Hematopoietic multipotent progenitor cell treated with erythropoietin and hydrocortisone succinate and interleukin-3 and kit ligand, for 17 days (in vitro differentiated cells): ENCODE data around the gene ITIH2.
"Not testable (repeated sequence)": the region's sequence is repeated elsewhere in the genome, so short reads cannot be mapped to it uniquely, and the experiment has no call there.

Source experiments
- DNase-seq: peaks from one replicate; pipeline ENCODE4 v3.0.0-alpha.2; 2015; ENCODE audit warnings: low spot score

Gene ITIH2

DNA sequence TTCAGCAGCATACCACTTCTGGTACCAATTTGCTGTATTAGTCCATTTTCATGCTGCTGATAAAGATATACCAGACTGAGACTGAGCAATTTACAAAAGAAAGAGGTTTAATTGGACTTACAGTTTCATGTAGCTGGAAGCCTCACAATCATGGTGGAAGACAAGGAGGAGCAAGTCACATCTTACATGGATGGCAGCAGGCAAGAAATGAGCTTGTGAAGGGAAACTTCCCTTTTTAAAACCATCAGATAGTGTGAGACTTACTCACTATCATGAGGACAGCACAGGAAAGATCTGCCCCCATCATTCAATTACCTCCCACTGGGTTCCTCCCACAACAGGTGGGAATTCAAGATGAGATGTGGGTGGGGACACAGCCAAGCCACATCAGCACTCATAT lies 9.9 kb upstream of the ITIH2 start:
- DNase-seq: not testable (repeated sequence)

DNA sequence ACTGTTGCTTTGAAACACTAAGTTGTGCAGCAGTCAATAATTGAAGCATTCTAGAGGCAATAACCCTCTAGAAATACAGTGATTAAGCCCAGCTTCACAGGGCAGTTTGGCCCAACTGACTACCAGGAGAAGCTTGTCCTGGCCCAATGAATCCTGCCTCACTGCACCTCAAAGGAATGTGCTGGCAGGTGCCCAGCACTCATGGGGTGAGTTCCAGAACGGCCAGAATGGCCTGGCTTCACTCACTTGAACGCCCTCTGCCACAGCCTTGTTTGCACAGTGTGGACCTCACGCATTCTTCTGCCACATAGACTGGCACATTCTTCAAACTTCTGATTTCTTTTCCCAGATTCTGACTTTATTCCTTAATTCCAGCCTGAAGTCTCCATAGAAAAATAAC lies 6.6 kb upstream of the ITIH2 start:
- no peak for DNase-seq

DNA sequence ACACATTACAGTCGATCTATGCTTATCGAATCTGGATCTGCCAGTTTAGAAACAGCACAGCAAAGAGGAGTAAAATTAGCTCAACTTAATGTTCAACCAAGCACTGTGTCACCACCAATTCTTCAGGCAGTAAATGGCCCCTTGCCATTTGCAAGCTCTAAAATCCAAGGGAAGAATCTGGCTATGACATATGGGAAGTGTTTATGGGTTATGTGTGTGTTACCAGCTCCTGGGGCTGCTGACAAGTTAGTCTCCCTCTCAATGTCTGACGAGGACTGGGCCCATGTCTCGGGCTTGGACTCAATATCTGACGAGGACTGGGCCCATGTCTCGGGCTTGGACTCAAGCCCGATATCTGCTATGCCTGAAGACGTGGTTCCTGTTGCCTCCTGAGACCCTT lies 5.7 kb upstream of the ITIH2 start:
- DNase-seq: no peak

- DNase-seq: no peak
Observed at GRCh38 chr10:7700577-7701125, 2.5 kb upstream of the ITIH2 start.

- DNase-seq: no peak
Observed at GRCh38 chr10:7701158-7701742, 1.9 kb upstream of the ITIH2 start.

DNA sequence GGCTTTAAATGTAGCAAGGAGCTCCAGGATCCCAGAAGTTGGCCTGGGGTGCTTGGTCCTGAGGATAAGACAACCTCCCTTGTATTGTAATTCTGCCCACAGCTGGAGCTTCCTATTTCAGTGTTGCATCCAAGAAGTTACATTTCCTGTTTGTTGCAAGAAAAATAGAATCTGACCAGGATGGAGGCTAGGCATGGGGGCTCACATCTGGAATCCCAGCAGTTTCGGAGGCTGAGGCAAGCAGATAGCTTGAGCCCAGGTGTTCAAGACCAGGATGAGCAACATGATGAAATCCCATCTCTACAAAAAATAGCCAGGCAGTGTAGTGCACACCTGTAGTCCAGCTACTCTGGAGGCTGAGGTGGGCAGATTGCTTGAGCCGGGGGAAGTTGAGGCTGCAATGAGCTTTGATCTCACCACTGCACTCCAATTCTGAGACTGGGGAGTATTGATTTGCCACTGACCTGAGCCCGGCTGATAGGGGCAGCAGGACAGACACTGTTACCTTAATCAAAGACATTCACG lies 766 bp upstream of the ITIH2 start:
- DNase-seq: no peak

GRCh38 chr10:7704071-7705016 lies 1.2 kb downstream of the ITIH2 start:
- no peak for DNase-seq

GRCh38 chr10:7705341-7705740 lies 2.2 kb downstream of the ITIH2 start:
- no peak for DNase-seq

DNA sequence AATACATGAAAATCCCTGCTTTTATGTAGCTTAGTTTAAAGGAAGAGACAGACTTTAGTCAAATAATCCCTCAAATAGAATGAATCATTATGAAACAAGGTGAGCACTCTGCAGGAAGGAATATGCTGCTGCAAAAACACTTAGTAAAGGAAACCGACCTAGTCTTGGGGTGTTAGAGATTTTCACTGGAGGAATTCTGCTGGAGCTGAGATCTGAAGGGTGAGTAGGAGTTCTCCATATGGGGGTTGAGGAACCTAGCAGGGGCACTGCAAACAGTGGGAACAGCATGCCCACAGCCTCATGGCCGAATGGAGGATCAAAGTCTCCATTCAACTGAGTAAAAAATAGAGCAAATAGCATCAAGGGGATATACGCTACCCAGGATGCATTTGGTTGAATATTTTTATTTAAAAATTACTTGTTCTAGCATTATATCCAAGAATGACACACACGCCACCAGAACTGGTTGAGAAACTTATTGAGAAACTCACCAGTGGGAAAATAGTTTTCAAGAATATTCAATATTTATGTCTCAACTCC lies 3.5 kb downstream of the ITIH2 start:
- DNase-seq: no peak

- no peak for DNase-seq
Observed at GRCh38 chr10:7707102-7707501, 4.0 kb downstream of the ITIH2 start.

DNA sequence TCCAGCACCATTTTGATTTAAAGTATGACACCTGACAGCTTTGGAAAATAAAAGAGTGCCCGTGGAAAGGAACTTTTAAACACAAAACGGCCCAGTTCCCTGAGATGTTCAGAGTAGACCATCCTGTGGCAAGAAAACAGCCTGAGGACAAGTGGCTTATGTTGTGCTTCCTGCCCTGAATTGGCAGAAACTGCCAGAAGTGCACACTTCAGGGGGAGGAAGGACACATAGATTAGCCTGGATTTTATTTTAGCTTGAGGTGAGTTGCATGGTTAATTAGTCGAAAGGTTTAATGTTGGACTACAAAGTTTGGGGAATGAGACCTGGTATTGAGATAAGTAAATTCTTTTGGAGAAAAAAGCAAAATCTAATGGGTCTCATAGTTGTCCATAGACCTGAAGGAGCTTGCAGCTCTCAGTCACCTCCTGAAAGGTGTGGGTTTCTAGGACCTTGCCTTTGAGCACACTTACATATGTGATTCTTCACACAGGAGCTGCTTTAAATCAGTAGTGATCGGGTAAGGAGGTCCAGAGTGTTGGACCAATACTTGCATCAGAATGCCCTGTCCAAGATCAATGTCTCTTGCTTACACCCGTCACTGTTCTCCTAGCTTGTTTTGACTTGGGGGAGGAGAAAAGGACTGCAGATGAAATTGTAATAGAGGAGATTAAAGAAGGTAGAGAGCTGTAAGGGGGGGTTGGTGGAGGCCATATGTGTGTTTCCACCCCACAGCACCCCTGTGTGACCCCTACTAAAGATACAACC lies 4.9 kb downstream of the ITIH2 start:
- DNase-seq: no peak

DNA sequence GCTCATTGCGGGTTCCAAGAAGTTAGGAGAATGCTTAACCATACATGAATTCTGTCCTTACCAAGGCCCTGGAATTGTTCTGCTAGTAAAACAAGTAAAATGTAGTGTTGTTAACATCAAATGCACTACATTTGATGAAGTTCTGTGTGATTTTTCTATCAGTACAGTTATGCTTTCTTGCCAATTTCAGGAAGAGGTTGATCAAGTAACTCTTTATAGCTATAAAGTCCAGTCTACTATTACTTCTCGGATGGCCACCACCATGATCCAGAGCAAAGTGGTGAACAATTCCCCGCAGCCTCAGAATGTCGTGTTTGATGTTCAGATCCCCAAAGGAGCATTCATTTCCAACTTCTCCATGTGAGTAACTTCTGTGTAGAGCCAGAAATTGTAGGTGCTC lies 5.7 kb downstream of the ITIH2 start:
- DNase-seq: no peak

- no peak for DNase-seq
Observed at GRCh38 chr10:7710446-7710845, 7.3 kb downstream of the ITIH2 start.

- DNase-seq: not testable (repeated sequence)
Observed at GRCh38 chr10:7711075-7711474, 8.0 kb downstream of the ITIH2 start.

DNA sequence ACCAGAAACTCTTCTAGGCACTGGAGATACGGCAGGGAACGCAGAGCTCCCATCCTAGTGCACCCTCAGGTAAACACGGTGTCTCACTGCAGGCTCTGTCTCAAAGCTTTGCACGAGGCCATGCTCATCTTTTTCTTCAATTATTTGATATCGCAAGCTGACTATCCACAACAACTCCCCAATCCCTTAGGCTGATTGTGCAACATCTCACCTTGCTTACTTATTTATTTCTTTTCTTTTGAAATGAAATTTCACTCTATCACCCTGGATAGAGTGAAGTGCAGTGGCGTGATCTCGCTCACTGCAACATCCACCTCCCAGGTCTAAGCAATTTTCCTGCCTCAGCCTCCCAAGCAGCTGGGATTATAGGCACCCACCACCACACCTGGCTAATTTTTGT lies 12.4 kb downstream of the ITIH2 start:
- DNase-seq: no peak

DNA sequence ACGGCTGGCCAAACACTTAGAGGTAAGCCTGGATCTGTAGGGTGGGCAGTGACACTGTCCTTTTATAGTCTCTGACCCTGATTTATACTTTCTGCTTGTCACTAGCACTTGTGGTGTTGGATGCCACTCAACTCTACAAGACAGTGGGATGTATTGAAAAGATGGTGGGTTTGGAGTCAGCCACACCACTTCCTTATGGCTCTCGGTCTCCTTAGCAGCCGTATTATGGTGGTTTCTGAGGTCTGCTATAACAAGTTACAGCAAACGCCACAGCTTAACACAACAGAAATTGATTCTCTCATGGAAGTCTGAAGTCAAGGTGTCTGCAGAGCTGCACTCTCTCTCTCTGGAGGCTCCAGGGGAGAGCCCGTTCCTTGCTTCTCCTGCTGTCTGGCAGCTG lies 14.7 kb downstream of the ITIH2 start:
- no peak for DNase-seq

DNA sequence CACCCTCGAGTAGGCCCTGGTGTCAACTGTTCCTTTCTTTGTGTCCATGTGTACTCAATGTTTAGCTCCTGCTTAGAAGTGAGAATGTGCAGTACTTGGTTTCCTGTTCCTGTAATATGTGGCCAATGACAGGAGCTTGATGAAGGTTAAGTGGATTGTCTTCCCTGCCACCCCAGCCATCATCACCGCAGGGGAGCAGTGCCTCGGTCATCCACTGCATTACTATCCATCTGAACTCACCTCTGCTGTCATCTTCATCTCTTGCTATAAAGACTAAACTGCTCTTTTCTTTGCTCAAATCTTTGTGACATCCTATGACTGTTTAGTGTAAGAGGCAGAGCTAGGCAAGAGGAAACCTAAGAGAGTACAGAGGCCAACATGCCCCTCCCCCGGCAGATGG lies 15.6 kb downstream of the ITIH2 start:
- DNase-seq: no peak

DNA sequence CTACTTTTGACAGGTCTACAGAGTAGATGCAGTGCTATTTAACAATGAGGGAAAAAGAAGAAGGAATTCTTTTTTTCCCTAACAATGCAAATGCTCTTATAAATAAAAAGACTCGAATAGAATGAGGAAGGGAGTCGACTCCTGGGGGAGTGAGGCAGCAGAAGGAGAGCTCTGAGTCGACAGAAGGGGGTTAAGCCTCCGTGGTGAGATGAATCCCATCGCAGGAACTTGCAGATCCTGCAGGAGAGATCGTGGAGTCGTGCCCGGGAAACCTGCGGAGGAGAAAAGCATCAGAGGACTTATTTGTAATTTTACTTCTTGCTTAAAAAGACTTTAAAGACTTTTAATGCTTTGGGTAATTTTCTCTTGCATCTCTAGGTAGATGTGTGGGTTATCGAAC lies 17.4 kb downstream of the ITIH2 start:
- DNase-seq: no peak

DNA sequence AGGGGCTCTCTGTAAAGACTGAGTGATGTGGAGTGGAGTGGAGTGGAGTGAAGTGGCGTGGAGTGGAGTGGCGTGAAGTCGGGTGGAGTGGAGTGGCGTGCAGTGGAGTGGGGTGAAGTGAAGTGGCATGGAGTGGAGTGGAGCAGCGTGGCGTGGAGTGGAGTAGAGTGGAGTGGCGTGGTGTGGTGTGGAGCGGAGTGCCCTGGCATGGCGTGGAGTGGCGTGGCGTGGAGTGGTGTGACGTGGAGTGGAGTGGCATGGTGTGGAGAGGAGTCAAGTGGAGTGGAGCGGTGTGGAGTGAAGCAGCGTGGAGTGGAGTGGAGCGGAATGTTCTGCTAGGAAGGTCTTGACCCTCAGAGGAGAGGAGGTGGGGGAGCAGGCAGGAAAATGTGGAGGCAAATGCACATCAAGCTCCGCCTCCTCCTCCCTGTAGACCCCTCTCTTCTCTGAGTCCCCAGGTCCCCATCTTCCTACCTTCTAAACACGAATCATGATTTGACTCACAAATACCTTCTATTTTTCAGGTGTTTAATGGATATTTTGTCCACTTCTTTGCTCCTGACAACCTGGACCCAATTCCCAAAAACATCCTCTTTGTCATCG lies 19.9 kb downstream of the ITIH2 start:
- no peak for DNase-seq

DNA sequence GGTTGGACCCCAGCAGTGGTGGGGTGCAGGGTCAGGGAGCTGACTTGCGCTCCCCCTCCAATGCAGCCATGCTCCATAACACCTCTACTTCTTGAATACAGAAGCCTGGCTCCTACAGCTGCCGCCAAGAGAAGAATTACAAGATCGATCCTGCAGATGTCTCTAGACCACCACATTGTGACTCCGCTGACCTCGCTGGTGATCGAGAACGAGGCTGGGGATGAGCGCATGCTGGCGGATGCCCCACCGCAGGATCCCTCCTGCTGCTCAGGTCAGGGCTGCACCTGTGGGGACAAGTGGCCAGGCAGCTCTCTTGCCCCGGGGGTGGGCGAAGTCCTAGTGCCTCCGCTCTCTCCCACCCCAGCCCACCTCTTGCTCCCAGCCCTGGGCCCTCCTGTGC lies 31.7 kb downstream of the ITIH2 start:
- no peak for DNase-seq

GRCh38 chr10:7738536-7739407 lies 35.7 kb downstream of the ITIH2 start:
- DNase-seq: no peak
